ENCODE data around the gene CNNM4. TPM values are rescaled to one million over a fixed set of nuclear protein-coding genes. Genes with fewer than 3 reads are reported as not detected.

CNNM4 gene
- total RNA-seq, 4 donors from 2014 or later, result 19.0 to 53.9 (median 41.7) TPM

DNA sequence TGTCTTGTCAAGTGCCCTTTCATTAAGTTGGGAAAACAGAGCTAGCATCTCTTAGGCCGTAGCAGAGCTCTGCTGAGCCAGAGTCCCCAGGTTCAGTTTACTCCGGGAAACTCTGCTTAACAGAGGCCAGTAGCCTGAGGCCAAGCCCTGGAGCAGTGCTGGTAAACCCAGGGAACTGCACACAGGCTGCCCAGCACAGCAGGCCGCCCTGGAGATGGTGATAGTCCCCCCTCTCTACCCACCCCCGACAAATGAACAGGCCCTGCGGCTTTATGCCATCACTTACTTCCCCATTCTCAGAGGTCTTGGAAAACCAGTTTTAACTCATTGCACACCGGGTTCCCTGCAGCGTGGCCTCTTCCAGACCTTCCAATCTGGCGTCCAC lies 3.5 kb downstream of the CNNM4 start:
- Histone ChIP-seq H3K27me3 (no peaks in the 10 kb centered on the region), H3K4me1 (peaks cover 4 to 87% (median 18%) of the 10 kb centered on the region in 4 donors), H3K9me3 (no peaks in the 10 kb centered on the region), H3K27ac (peak overlapping the region; percentile 64 to 97 (median 68)), H3K36me3 (no peaks in the 10 kb centered on the region), H3K4me3 (peak overlapping the region; percentile 68 to 93 (median 74))
- peak in 1 of 3 donors; percentile 65 for DNase-seq
- TF ChIP-seq POLR2A (IDR thresholded peaks at IDR 0.05), result peak in 1 of 2 donors; percentile 3
- TF ChIP-seq, protein P1, sequence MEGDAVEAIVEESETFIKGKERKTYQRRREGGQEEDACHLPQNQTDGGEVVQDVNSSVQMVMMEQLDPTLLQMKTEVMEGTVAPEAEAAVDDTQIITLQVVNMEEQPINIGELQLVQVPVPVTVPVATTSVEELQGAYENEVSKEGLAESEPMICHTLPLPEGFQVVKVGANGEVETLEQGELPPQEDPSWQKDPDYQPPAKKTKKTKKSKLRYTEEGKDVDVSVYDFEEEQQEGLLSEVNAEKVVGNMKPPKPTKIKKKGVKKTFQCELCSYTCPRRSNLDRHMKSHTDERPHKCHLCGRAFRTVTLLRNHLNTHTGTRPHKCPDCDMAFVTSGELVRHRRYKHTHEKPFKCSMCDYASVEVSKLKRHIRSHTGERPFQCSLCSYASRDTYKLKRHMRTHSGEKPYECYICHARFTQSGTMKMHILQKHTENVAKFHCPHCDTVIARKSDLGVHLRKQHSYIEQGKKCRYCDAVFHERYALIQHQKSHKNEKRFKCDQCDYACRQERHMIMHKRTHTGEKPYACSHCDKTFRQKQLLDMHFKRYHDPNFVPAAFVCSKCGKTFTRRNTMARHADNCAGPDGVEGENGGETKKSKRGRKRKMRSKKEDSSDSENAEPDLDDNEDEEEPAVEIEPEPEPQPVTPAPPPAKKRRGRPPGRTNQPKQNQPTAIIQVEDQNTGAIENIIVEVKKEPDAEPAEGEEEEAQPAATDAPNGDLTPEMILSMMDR (IDR thresholded peaks at IDR 0.05), result peak in 1 of 6 experiments; percentile 14

DNA sequence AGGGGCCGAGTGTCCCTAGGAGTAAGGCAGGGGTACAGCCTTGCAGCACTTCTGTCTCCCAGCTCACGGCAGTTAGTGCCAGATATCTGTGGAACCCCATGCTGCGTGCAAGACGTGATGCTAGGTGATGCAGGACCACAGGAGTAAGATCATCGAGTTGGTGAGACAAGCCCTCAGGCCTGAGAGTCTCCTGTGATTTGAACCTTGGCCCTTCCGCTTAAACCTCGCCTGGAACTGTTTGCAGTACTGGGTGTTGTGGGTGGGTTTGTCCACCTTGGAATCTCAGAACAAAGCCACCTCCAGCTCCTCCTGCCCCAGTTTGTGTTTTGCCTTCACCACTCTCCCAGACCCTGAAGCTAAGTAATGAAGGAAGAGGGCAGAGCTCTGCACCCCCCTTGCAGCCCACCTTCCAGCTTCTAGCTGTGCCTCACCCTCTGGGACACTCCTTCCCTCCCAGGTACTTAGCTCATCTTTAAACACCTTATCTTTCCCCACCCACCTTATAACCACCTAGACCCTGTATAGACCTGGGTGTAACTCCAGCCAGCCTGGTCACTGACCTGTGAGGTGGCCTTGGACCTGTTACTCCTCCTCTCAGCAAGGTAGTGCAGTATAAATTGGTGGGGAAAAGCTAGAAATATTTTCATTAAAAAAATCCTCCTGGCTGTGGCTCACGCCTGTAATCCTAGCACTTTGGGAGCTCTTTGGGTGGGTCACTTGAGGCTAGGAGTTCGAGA lies 6.6 kb downstream of the CNNM4 start:
- TF ChIP-seq, protein P1 (IDR thresholded peaks at IDR 0.05), result no peak
- peak in 1 of 2 donors; percentile 57 for TF ChIP-seq POLR2A (IDR thresholded peaks at IDR 0.05)
- Histone ChIP-seq H3K4me1 (peaks cover 0 to 95% (median 14%) of the 10 kb centered on the region in 4 donors), H3K4me3 (peak overlapping the region in 2 of 4 donors; percentile 27 to 39), H3K27ac (peak overlapping the region; percentile 61 to 95 (median 79)), H3K36me3 (no peaks in the 10 kb centered on the region), H3K27me3 (no peaks in the 10 kb centered on the region), H3K9me3 (no peaks in the 10 kb centered on the region)
- DNase-seq, result peak in 2 of 3 donors; percentile 69 to 72

DNA sequence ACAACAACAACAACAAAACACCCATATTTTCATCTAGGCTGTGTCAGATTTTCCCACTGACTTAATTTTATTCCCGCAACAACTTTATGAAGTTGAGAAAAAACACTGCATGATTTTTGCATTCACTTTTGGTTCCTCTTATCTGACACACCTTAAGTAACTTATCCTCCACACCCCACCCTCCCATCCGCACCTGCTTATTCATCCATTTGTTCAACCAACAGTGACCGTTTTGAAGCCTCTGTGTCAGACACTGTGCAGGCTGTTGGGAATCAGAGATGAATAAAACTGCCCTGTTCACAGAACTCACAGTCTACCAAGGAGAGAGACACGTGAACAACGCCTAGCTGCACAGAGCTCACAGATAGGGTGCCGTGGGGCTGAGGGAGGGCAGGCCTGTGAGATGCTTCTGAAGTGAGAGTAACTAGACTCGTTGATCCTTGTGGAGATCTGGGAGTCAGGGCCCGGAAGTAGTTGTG lies 7.4 kb downstream of the CNNM4 start:
- peaks cover 0 to 98% (median 14%) of the 10 kb centered on the region in 4 donors for H3K4me1 ChIP-seq
- peak; percentile 65 to 85 (median 76) for DNase-seq
- no peaks in the 10 kb centered on the region for H3K36me3 ChIP-seq
- peak overlapping the region; percentile 61 to 95 (median 79) for H3K27ac ChIP-seq
- peak; percentile 40 to 58 for TF ChIP-seq POLR2A (IDR thresholded peaks at IDR 0.05)
- TF ChIP-seq, protein P1 (IDR thresholded peaks at IDR 0.05), result no peak
- peak overlapping the region in 2 of 4 donors; percentile 27 to 39 for H3K4me3 ChIP-seq
- no peaks in the 10 kb centered on the region for H3K9me3 ChIP-seq
- H3K27me3 ChIP-seq, result no peaks in the 10 kb centered on the region

DNA sequence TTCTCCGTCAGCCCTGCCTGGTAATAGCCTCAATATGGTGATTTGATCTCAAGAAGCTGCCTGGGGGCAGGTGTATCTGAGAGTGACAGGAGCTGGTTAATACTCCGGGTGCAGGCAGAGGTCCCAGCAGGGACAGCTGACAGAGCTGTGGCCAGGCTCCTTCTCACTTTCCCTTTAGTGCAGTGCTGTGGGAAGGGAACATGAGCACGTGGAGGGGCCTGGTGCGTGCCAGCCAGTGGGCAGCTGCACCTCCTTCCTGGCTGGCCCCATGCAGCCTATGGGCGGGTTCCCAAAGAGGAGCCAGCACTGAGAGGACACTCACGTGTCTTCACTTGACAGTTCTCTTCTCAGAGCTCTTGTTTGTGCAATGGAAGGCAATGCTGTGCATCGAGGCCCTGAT lies 9.1 kb downstream of the CNNM4 start:
- no peaks in the 10 kb centered on the region for H3K9me3 ChIP-seq
- H3K4me3 ChIP-seq, result no peak overlapping the region
- TF ChIP-seq POLR2A (IDR thresholded peaks at IDR 0.05), result no peak
- TF ChIP-seq, protein P1 (IDR thresholded peaks at IDR 0.05), result no peak
- peak overlapping the region in 1 of 4 donors; percentile 35 for H3K27ac ChIP-seq
- DNase-seq, result peak in 2 of 3 donors; percentile 58
- no peaks in the 10 kb centered on the region for H3K36me3 ChIP-seq
- H3K4me1 ChIP-seq, result peaks cover 0 to 96% (median 6%) of the 10 kb centered on the region in 4 donors
- no peaks in the 10 kb centered on the region for H3K27me3 ChIP-seq

DNA sequence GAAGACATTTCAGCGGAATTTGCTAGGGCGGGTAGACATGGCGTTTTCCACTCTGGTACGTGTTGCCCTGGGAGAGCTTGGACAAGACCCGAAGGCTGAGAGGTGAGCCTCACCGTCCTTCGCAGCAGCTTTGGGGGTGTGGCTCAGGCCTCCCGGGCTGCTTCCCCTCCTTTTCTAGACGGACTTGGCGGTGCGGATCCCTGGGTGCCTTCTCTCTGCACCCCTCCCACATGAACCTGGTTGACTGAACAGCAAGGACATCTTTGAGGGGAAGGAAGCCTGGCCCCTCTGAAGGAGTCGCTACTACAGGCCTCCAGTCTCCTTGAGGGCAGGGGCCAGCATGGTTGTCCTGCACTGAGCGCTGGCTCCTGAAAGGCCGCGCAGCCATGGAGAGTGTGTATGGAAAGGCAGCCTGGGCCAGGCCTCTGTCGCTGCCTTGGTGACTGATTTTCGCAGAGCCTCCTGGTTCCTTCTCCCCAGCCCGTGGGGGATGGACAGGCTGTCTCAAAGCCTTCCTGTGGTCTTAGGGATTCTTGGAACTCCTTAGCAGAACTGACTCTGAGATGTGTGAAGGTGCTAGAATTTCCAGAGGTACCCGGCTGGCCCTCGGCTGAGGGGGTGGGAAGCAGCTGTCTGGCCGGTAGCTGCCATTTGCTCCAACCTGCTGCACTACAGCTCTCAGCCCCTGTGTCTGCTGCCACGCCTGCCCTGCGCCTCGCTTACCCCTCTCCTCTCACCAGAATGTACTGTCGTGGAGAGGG lies 9.9 kb downstream of the CNNM4 start:
- no peak overlapping the region for H3K27ac ChIP-seq
- no peaks in the 10 kb centered on the region for H3K36me3 ChIP-seq
- peaks cover 0 to 92% (median 6%) of the 10 kb centered on the region in 4 donors for H3K4me1 ChIP-seq
- DNase-seq, result no peak
- H3K27me3 ChIP-seq, result no peaks in the 10 kb centered on the region
- no peaks in the 10 kb centered on the region for H3K9me3 ChIP-seq
- no peak overlapping the region for H3K4me3 ChIP-seq
- TF ChIP-seq POLR2A (IDR thresholded peaks at IDR 0.05), result no peak
- TF ChIP-seq, protein P1 (IDR thresholded peaks at IDR 0.05), result no peak

Measured in Peyer's patch (tissue), 4 donors.